Measurements from ENCODE around the gene NEK2. TPM values are rescaled to one million over a fixed set of nuclear protein-coding genes. Genes with fewer than 3 reads are reported as not detected.

Gene NEK2
- total and polyA plus RNA-seq, 2 of the 13 experiments (the other 11 are each of a cell fraction or from before 2014, with no cell fraction given) = 10.9 to 40.8 TPM

DNA sequence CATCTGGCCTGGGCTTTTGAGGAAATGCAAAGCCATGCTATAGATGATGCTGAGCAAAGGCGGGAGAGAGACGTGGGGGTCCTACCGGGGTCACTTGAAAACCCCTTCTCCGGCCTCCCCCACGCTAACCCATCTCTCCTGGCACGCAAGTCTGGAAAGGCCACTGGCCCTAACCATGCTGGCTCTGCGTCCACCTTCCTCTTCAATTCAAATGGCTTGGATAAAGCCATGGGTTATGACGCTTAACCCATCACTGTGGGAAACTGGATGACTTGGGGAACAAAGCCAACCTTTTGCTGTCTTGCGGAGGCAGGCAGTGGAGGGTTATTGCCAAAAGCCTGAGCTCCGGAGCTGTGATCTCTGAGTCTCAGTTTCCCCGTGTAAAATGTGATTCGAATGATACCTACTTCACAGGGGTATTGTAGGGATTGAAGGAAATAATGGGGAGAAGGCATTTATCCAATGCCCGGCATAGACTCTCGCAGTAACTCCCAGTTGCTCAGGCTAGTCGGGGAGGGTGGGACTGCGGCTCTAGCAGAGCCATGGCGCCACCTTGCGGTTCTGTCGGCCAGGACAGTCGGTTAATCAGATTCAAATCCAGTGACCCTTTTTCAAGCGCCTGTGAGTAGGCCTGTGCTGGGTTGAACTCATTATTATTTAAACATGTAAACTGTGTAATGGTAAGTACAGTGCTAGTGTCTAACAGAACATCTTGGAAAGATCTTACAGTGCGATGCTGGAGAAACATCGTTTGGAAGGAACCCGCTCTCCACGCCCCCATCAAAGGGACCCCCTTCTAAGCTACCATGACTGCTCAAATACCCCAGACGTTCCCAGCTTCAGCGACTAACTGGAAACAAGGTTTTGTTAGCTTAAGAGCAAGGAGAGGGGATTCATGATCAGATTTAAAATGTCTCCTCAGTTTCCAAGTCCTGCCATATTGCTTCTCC is 20.3 kb downstream of the NEK2 start (continued):
- TF ChIP-seq SALL1 (CRISPR knock-in tag; IDR thresholded peaks at IDR 0.05) (peak; percentile 66), PHF8 (CRISPR knock-in tag; IDR thresholded peaks at IDR 0.05) (peak; percentile 30; the same call in 1 of the 2 replicates), SALL2 (CRISPR knock-in tag; IDR thresholded peaks at IDR 0.05) (no peak), MTF2 (CRISPR knock-in tag; IDR thresholded peaks at IDR 0.05; ENCODE audit: borderline replicate concordance) (0 out of 2 replicates have a peak, but pooled peaks have one; percentile 58), ZNF7 (CRISPR knock-in tag; IDR thresholded peaks at IDR 0.05) (no peak), SOX6 (IDR thresholded peaks at IDR 0.05) (no peak), SOX6 (CRISPR knock-in tag; IDR thresholded peaks at IDR 0.05) (0 out of 2 replicates have a peak, but pooled peaks have one; percentile 29), ZNF121 (CRISPR knock-in tag; IDR thresholded peaks at IDR 0.05) (no peak), FOSL2 (CRISPR knock-in tag; IDR thresholded peaks at IDR 0.05) (peak; percentile 35; the same call in 1 of the 2 replicates), CENPX (CRISPR knock-in tag; IDR thresholded peaks at IDR 0.05) (no peak), SIN3A (IDR thresholded peaks at IDR 0.05; ENCODE audit: borderline replicate concordance, low read depth, low read length) (no peak), AHR (CRISPR knock-in tag; IDR thresholded peaks at IDR 0.05) (no peak), TCF12 (IDR thresholded peaks at IDR 0.05) (no peak), TCF12 (CRISPR knock-in tag; IDR thresholded peaks at IDR 0.05) (no peak), NCOA2 (CRISPR knock-in tag; IDR thresholded peaks at IDR 0.05) (0 out of 2 replicates have a peak, but pooled peaks have one; percentile 17), KLF6 (CRISPR knock-in tag; IDR thresholded peaks at IDR 0.05) (no peak), TOPORS (CRISPR knock-in tag; IDR thresholded peaks at IDR 0.05) (no peak), RAD21 (CRISPR knock-in tag; IDR thresholded peaks at IDR 0.05) (peak; percentile 92), ZFP1 (CRISPR knock-in tag; IDR thresholded peaks at IDR 0.05) (no peak), HNRNPH1 (optimal IDR thresholded peaks at IDR 0.05; ENCODE audit: low read depth, low read length) (no peak), ZNF138 (CRISPR knock-in tag; IDR thresholded peaks at IDR 0.05; ENCODE audit: low read depth) (no peak), RFX1 (IDR thresholded peaks at IDR 0.05) (no peak), ZNF230 (CRISPR knock-in tag; IDR thresholded peaks at IDR 0.05) (no peak)
- TF ChIP-seq, protein P1, sequence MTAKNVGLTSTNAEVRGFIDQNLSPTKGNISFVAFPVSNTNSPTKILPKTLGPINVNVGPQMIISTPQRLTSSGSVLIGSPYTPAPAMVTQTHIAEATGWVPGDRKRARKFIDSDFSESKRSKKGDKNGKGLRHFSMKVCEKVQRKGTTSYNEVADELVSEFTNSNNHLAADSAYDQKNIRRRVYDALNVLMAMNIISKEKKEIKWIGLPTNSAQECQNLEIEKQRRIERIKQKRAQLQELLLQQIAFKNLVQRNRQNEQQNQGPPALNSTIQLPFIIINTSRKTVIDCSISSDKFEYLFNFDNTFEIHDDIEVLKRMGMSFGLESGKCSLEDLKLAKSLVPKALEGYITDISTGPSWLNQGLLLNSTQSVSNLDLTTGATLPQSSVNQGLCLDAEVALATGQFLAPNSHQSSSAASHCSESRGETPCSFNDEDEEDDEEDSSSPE (CRISPR knock-in tag; IDR thresholded peaks at IDR 0.05) = no peak
- TF ChIP-seq, protein P2, sequence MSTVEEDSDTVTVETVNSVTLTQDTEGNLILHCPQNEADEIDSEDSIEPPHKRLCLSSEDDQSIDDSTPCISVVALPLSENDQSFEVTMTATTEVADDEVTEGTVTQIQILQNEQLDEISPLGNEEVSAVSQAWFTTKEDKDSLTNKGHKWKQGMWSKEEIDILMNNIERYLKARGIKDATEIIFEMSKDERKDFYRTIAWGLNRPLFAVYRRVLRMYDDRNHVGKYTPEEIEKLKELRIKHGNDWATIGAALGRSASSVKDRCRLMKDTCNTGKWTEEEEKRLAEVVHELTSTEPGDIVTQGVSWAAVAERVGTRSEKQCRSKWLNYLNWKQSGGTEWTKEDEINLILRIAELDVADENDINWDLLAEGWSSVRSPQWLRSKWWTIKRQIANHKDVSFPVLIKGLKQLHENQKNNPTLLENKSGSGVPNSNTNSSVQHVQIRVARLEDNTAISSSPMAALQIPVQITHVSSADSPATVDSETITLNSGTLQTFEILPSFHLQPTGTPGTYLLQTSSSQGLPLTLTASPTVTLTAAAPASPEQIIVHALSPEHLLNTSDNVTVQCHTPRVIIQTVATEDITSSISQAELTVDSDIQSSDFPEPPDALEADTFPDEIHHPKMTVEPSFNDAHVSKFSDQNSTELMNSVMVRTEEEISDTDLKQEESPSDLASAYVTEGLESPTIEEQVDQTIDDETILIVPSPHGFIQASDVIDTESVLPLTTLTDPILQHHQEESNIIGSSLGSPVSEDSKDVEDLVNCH (CRISPR knock-in tag; IDR thresholded peaks at IDR 0.05) = no peak
- TF ChIP-seq, protein P3, sequence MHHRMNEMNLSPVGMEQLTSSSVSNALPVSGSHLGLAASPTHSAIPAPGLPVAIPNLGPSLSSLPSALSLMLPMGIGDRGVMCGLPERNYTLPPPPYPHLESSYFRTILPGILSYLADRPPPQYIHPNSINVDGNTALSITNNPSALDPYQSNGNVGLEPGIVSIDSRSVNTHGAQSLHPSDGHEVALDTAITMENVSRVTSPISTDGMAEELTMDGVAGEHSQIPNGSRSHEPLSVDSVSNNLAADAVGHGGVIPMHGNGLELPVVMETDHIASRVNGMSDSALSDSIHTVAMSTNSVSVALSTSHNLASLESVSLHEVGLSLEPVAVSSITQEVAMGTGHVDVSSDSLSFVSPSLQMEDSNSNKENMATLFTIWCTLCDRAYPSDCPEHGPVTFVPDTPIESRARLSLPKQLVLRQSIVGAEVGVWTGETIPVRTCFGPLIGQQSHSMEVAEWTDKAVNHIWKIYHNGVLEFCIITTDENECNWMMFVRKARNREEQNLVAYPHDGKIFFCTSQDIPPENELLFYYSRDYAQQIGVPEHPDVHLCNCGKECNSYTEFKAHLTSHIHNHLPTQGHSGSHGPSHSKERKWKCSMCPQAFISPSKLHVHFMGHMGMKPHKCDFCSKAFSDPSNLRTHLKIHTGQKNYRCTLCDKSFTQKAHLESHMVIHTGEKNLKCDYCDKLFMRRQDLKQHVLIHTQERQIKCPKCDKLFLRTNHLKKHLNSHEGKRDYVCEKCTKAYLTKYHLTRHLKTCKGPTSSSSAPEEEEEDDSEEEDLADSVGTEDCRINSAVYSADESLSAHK (CRISPR knock-in tag; IDR thresholded peaks at IDR 0.05; ENCODE audit: borderline replicate concordance) = no peak

Data from HepG2 (cell line).